Measurements from ENCODE around the gene PDXP. TPM values are rescaled to one million over a fixed set of nuclear protein-coding genes. Genes with fewer than 3 reads are reported as not detected.

The PDXP gene
- total RNA-seq, 1 donor from 2014 or later, result 16.5 TPM

- H3K27ac Mint-ChIP-seq (ENCODE audit: unreplicated experiment), result no peak overlapping the region
- DNase-seq (ENCODE audit: extremely low spot score, unreplicated experiment), result no peak
- H3K4me3 Mint-ChIP-seq (ENCODE audit: unreplicated experiment), result no peak overlapping the region
- no peaks in the 10 kb centered on the region for H3K9me3 Mint-ChIP-seq (ENCODE audit: unreplicated experiment)
- peaks cover 7% of the 10 kb centered on the region for H3K4me1 Mint-ChIP-seq (ENCODE audit: unreplicated experiment)
- H3K27me3 Mint-ChIP-seq (ENCODE audit: unreplicated experiment), result no peaks in the 10 kb centered on the region
- TF ChIP-seq, protein P1, sequence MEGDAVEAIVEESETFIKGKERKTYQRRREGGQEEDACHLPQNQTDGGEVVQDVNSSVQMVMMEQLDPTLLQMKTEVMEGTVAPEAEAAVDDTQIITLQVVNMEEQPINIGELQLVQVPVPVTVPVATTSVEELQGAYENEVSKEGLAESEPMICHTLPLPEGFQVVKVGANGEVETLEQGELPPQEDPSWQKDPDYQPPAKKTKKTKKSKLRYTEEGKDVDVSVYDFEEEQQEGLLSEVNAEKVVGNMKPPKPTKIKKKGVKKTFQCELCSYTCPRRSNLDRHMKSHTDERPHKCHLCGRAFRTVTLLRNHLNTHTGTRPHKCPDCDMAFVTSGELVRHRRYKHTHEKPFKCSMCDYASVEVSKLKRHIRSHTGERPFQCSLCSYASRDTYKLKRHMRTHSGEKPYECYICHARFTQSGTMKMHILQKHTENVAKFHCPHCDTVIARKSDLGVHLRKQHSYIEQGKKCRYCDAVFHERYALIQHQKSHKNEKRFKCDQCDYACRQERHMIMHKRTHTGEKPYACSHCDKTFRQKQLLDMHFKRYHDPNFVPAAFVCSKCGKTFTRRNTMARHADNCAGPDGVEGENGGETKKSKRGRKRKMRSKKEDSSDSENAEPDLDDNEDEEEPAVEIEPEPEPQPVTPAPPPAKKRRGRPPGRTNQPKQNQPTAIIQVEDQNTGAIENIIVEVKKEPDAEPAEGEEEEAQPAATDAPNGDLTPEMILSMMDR (IDR thresholded peaks at IDR 0.05), result no peak
- peaks cover 8% of the 10 kb centered on the region for H3K36me3 Mint-ChIP-seq (ENCODE audit: unreplicated experiment)
Observed at GRCh38 chr22:37621352-37621860, 37.1 kb upstream of the PDXP start.

DNA sequence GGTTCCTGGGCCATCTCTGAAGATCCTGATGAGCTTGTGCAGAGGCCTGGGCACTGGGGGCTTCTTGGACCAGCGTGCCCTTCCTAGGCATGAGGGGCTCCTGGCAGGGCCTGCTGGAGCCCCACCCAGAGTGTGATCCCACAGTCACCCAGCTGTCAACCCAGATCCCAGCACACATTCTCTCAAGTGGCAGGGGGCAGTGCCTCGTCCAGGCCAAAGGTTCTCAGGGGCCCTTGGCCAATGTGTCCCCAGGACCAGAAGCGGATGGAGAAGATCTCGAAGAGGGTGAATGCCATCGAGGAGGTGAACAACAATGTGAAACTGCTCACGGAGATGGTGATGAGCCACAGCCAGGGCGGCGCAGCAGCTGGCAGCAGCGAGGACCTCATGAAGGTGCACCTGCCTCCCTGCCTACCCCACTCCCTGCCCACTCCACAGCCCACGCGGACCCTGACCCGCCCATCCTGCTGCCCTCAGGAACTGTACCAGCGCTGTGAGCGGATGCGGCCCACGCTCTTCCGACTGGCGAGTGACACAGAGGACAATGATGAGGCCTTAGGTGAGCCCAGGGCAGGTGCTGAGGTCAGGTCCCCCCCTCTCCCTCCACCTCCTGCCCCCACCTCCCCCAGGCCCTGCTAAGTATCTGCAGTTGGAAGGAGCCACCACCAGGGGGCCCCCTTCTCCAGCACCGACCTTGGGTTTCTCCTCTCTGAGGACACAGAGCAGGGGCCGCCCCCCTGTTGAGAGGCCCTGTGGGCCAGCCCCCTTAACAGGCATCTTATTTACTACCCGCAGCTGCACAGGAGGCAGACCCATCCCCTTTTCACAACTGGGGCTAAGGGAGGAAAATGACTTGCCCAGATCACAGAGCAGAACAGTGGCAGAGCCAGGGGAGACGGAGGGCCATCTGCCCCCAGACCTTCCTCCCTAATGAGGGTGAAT is 35.2 kb upstream of the PDXP start:
- peak; percentile 90 for DNase-seq (ENCODE audit: extremely low spot score, unreplicated experiment)
- H3K4me1 Mint-ChIP-seq (ENCODE audit: unreplicated experiment), result peaks cover 7% of the 10 kb centered on the region
- H3K36me3 Mint-ChIP-seq (ENCODE audit: unreplicated experiment), result peaks cover 2% of the 10 kb centered on the region
- H3K27me3 Mint-ChIP-seq (ENCODE audit: unreplicated experiment), result no peaks in the 10 kb centered on the region
- no peak overlapping the region for H3K4me3 Mint-ChIP-seq (ENCODE audit: unreplicated experiment)
- TF ChIP-seq, protein P1 (IDR thresholded peaks at IDR 0.05), result peak; percentile 86
- H3K9me3 Mint-ChIP-seq (ENCODE audit: unreplicated experiment), result no peaks in the 10 kb centered on the region
- H3K27ac Mint-ChIP-seq (ENCODE audit: unreplicated experiment), result no peak overlapping the region

DNA sequence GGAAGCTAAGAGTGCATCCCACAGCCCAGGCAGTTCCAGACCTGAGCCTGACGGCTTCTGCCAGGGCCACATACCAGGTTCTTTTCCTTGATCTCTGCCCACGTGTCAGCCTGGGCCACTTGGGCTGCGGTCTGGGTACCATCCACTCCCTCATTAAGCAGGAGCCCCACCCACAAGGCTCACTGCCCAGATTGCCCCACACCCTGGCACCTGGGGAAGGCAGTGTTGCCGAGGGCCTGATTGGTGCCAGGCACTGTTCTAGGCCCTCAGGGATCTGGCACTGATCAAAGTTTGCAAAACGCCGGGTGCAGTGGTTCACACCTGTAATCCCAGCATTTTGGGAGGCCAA is 34.5 kb upstream of the PDXP start:
- no peaks in the 10 kb centered on the region for H3K27me3 Mint-ChIP-seq (ENCODE audit: unreplicated experiment)
- no peak overlapping the region for H3K4me3 Mint-ChIP-seq (ENCODE audit: unreplicated experiment)
- TF ChIP-seq, protein P1 (IDR thresholded peaks at IDR 0.05), result no peak
- H3K4me1 Mint-ChIP-seq (ENCODE audit: unreplicated experiment), result peaks cover 7% of the 10 kb centered on the region
- no peak overlapping the region for H3K27ac Mint-ChIP-seq (ENCODE audit: unreplicated experiment)
- H3K9me3 Mint-ChIP-seq (ENCODE audit: unreplicated experiment), result no peaks in the 10 kb centered on the region
- DNase-seq (ENCODE audit: extremely low spot score, unreplicated experiment), result no peak
- peaks cover 2% of the 10 kb centered on the region for H3K36me3 Mint-ChIP-seq (ENCODE audit: unreplicated experiment)

- Mint-ChIP-seq H3K4me1 (ENCODE audit: unreplicated experiment) (peaks cover 7% of the 10 kb centered on the region), H3K27me3 (ENCODE audit: unreplicated experiment) (no peaks in the 10 kb centered on the region), H3K36me3 (ENCODE audit: unreplicated experiment) (peaks cover 2% of the 10 kb centered on the region), H3K27ac (ENCODE audit: unreplicated experiment) (no peak overlapping the region), H3K9me3 (ENCODE audit: unreplicated experiment) (no peaks in the 10 kb centered on the region), H3K4me3 (ENCODE audit: unreplicated experiment) (no peak overlapping the region)
- TF ChIP-seq, protein P1 (IDR thresholded peaks at IDR 0.05), result no peak
- DNase-seq (ENCODE audit: extremely low spot score, unreplicated experiment), result no peak
Observed at GRCh38 chr22:37624876-37625275, 33.6 kb upstream of the PDXP start.

GRCh38 chr22:37625737-37626136 is 32.8 kb upstream of the PDXP start:
- no peak for DNase-seq (ENCODE audit: extremely low spot score, unreplicated experiment)
- H3K27me3 Mint-ChIP-seq (ENCODE audit: unreplicated experiment), result no peaks in the 10 kb centered on the region
- H3K27ac Mint-ChIP-seq (ENCODE audit: unreplicated experiment), result no peak overlapping the region
- no peaks in the 10 kb centered on the region for H3K9me3 Mint-ChIP-seq (ENCODE audit: unreplicated experiment)
- peaks cover 7% of the 10 kb centered on the region for H3K4me1 Mint-ChIP-seq (ENCODE audit: unreplicated experiment)
- peaks cover 2% of the 10 kb centered on the region for H3K36me3 Mint-ChIP-seq (ENCODE audit: unreplicated experiment)
- TF ChIP-seq, protein P1 (IDR thresholded peaks at IDR 0.05), result no peak
- H3K4me3 Mint-ChIP-seq (ENCODE audit: unreplicated experiment), result no peak overlapping the region
